ENCODE data around the gene TNIK. TPM values are rescaled to one million over a fixed set of nuclear protein-coding genes. Genes with fewer than 3 reads are reported as not detected.

Gene TNIK
- total RNA-seq, 1 donor from 2014 or later = 38.1 TPM

- Mint-ChIP-seq H3K4me3 (no peak overlapping the region), H3K36me3 (no peaks in the 10 kb centered on the region), H3K4me1 (ENCODE audit: unreplicated experiment) (peaks cover 11% of the 10 kb centered on the region), H3K9me3 (no peaks in the 10 kb centered on the region), H3K27ac (no peak overlapping the region), H3K27me3 (peaks cover 34% of the 10 kb centered on the region)
- no peak for DNase-seq (ENCODE audit: extremely low spot score, unreplicated experiment)
- no peak for TF ChIP-seq CTCF (conservative IDR thresholded peaks at IDR 0.05)
Measured at GRCh38 chr3:171254315-171254714, 205.9 kb downstream of the TNIK start.

GRCh38 chr3:171251835-171252234 is 208.4 kb downstream of the TNIK start:
- H3K4me3 Mint-ChIP-seq = no peak overlapping the region
- no peaks in the 10 kb centered on the region for H3K9me3 Mint-ChIP-seq
- no peaks in the 10 kb centered on the region for H3K36me3 Mint-ChIP-seq
- no peak for DNase-seq (ENCODE audit: extremely low spot score, unreplicated experiment)
- H3K27me3 Mint-ChIP-seq = peaks cover 30% of the 10 kb centered on the region
- no peak for TF ChIP-seq CTCF (conservative IDR thresholded peaks at IDR 0.05)
- peaks cover 11% of the 10 kb centered on the region for H3K4me1 Mint-ChIP-seq (ENCODE audit: unreplicated experiment)
- no peak overlapping the region for H3K27ac Mint-ChIP-seq

- Mint-ChIP-seq H3K27me3 (peaks cover 26% of the 10 kb centered on the region), H3K4me1 (ENCODE audit: unreplicated experiment) (peaks cover 6% of the 10 kb centered on the region)
Measured at GRCh38 chr3:171250444-171250843, 209.8 kb downstream of the TNIK start.

GRCh38 chr3:171249245-171249644 is 211.0 kb downstream of the TNIK start:
- H3K9me3 Mint-ChIP-seq = no peaks in the 10 kb centered on the region
- peaks cover 19% of the 10 kb centered on the region for H3K27me3 Mint-ChIP-seq
- H3K36me3 Mint-ChIP-seq = no peaks in the 10 kb centered on the region
- no peak for TF ChIP-seq CTCF (conservative IDR thresholded peaks at IDR 0.05)
- no peaks in the 10 kb centered on the region for H3K4me1 Mint-ChIP-seq (ENCODE audit: unreplicated experiment)
- H3K4me3 Mint-ChIP-seq = no peak overlapping the region
- no peak for DNase-seq (ENCODE audit: extremely low spot score, unreplicated experiment)
- no peak overlapping the region for H3K27ac Mint-ChIP-seq

More at GRCh38 chr3:171250444-171250843, 209.8 kb downstream of the TNIK start:
- Mint-ChIP-seq H3K36me3 (no peaks in the 10 kb centered on the region), H3K27ac (no peak overlapping the region), H3K4me3 (no peak overlapping the region), H3K9me3 (no peaks in the 10 kb centered on the region)
- TF ChIP-seq CTCF (conservative IDR thresholded peaks at IDR 0.05) = no peak
- DNase-seq (ENCODE audit: extremely low spot score, unreplicated experiment) = no peak

- no peaks in the 10 kb centered on the region for H3K4me1 Mint-ChIP-seq (ENCODE audit: unreplicated experiment)
Measured at GRCh38 chr3:171248426-171249111, 211.6 kb downstream of the TNIK start.

More at GRCh38 chr3:171248426-171249111, 211.6 kb downstream of the TNIK start:
- no peak for DNase-seq (ENCODE audit: extremely low spot score, unreplicated experiment)
- Mint-ChIP-seq H3K9me3 (no peaks in the 10 kb centered on the region), H3K27ac (no peak overlapping the region), H3K27me3 (peaks cover 15% of the 10 kb centered on the region), H3K36me3 (no peaks in the 10 kb centered on the region), H3K4me3 (no peak overlapping the region)
- no peak for TF ChIP-seq CTCF (conservative IDR thresholded peaks at IDR 0.05)
